Cortex of kidney (tissue), 1 donor: ENCODE data around the gene CTNNA1.

ENCODE experiments used
- DNase-seq: peaks from one replicate; lab custom pipeline; 2025; lab: John Stamatoyannopoulos, UW

CTNNA1 gene

DNA sequence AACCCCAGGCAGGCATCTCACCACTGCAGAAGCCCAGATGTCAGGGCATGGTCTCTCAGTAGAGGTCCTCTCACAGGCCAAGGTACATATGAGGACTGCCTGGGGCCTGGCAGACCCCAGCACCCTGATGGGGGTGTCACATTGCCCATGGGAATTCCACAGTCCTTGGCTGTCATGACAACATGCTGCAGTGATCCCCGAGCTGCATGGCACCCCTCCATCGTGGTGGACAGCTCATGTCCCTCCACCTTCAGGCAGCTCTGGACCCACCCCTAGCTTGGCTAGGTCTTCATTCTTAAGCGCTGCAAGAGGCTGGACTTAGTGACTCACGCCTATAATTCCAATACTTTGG is 196.0 kb downstream of the CTNNA1 start:
- DNase-seq, result no peak

DNA sequence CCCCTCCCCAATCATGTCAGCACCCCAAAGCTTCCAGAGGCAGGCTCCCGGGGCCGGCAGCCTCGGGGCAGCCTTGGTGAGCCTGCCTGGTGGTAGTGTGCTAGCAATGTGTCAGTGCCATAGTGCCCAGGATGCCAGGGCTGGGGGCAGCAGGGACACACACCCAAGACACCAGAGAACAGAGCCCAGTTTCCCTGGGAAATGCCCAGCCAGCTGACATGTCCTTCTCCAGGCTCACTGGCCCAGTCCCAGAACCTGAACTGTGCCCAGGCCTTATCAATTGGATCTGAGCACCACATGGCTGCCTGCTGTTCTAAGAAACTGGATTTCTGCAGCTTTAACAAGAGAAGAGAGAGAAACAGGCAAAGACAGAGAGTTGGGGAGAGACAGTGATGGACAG is 196.8 kb downstream of the CTNNA1 start:
- DNase-seq, result no peak

DNA sequence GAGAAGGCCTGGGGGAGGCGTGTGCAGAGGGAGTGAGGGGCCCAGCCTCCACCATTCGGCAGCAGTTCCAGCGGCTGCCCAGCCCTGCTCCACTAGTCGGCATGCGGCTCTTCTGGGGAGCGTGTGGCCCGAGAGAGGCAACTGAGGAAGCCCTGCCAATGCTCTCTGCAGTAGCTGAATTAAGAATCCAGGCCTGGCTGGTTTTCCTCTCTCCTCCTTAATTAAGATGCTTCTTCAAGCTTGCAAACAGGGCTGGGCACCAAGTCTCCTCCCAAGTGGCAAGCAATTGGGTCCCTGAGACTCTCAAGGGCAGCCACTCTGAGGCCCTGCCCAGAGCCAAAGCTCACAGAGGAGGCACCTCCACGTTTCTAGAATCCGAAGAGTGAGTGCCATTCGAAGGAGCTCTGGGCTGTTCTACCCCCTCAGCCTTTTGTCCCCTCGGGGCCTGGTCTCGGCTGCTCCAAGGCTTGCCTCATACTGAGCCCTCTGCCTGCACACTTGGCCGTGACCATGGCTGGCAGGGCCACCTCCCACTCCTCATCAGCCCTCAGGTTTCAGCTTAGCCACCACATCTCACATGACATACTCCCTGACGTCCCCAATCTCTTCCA is 197.3 kb downstream of the CTNNA1 start:
- no peak for DNase-seq

DNA sequence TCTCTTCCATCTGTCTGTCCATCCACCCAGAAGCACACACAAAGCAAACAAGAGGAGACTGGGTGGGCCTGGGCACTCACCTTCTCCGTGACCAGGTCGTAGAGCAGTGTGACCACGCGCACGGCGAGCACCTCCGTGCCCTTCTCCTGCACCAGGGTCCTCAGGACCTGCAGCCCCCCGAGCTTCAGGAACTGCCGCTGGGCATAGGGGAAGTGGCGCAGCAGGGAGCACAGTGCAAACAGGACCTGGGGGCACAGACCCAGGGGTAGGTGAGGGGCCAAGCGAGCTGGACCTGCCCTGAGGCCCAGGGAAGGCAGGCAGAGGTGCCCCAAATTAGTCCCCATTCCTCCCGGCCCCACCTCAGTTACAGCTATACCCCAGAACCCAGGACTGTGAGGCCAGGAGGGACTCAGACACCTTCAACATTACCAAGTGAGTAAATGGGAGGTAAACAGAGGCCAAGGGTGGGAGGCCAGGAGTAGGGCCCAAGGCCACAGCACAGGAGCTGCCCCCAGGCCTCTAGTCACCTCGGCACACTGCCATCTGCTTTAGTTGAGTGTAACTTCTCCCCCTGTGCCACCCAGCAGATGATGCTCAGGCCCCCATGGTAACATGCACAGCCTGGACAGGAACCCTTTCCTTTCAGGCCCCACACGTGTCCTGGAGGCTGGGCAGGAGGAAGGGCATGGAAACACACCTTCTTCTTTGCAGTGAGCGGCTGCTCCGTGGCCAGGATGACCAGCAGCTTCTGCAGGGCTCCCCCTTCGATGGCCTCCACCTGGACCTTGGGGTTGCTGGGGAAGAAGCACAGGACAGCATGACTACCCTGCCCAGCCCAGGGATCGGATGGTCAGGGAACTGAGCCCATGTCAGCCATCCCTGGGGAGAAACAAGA is 198.1 kb downstream of the CTNNA1 start:
- no peak for DNase-seq

DNA sequence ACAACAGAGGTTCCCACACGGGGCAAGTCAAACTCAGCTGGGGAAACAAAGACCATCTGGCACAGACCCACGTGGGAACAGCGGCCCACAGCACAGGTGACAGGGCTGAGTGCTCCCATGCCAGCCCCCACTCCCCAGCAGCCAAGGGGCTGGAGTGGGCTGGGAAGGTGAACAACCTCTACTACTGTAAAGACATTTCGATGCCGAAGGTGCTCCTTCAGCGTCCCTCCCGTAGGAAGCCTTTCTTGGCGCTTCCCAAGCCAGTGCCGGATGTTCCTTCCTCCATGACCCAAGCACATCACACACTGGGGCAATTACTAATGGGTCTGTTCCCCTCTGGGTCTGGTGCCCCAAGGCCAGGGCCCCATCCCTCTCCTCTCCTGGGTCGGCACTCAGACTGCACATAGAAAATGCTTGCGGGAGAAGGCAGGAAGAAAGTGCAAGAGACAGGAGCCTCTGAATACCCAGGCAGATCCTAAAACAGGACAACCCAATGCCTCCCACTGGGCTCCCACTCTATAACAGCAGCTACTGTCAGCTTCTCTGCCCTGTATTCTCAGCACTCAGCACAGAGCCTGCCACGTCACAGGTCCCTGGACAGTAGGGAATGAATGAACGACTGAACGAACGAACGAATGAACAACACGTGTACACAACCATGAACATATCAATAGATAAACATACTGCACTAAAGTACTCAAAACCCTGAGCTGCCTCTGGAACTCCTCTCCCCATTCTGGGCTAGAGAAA is 198.9 kb downstream of the CTNNA1 start:
- DNase-seq, result no peak

DNA sequence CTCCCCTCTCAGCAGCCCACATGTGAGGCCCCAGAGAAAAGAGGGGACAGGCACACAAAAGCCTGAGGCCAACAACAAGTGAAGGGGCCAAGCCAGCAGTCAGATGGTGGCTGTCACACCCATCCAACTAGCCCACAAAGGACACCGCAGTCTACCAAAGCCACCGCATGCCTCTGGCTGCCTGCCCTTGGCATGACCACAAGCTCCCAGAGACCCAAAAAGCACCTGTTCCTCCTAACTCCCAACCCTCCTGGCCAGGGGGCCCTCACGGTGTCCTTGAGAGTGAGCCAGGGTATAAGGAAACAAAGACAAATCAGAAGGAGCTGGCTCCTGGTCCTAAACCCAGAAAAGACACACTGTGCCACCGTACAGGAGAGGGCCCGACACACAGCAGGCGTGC is 199.7 kb downstream of the CTNNA1 start:
- no peak for DNase-seq

DNA sequence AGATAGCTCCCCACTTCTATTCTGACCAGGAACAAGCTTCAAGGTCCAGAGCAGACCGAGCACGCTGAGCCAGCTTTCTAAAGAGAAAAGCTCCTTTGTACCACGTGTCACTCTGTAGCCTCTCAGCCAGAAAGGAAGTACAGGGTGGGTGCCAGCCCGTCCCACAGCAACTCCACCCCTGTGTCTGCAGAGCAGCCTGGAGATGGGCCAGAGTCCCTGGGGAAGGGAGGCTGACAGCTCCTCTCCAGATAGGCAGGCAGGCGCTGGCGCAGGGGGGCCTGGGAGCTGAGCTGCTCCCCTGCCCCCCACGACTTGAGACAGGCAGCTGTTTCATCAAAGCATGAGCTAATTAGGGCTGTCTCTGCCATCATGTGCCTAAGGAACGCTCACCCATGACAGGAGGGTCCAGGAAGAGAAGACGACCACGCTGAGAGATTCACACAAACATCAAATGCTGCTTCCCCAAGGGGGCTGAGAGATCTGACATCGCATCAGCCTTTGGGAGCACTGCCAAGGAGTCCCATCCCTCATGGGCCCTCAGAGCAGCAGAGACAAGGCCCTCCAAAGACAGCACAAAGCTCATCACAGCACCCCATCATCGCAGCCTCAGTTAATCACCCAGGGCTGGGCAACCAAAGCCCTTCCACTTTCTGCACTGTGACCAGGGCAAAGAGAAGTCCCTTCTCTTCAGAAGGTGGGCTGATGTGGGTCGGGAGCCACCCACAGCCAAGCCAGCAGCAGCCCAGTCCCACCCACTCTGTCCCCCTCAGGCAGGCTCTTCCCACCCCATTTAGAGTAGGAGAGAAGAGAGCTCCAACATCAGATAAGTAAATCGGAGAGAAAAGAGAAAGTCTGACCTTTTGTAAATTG is 200.4 kb downstream of the CTNNA1 start:
- no peak for DNase-seq

DNA sequence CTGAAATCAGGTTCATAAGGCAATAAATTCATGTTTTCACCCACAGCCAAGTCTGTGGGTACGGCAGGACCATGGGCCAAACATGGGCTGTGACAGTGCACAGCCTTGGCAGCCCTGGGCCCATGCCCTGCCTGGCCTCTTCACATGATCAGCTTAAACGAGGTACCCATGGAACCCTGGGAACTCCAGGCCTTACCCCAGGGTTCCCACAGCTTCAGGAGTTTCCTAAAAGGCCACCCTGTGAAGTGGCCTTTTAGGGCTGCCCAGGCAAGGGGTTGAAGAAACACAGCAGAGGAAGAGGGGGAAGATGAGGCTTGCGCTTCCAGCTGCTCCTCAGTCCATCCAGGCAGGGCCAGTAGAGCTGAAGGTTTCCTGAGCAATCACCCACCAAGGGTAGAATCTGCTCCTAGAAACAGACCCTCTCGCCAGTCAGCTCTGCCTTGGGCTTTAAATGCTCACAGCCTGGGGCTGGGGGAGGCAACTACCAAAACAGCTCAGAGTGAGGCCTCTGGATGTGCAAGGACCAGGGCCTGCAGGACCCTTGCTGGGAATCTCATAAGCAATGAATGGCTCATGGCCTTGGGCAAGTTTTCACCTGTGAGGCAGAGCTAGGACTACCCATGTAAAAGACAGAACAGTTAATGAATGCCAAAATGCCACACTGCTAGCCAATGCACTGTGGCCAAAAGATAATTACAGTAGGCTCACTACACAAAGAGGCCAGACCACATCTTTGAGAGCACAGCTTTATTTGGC is 201.2 kb downstream of the CTNNA1 start:
- DNase-seq, result no peak

DNA sequence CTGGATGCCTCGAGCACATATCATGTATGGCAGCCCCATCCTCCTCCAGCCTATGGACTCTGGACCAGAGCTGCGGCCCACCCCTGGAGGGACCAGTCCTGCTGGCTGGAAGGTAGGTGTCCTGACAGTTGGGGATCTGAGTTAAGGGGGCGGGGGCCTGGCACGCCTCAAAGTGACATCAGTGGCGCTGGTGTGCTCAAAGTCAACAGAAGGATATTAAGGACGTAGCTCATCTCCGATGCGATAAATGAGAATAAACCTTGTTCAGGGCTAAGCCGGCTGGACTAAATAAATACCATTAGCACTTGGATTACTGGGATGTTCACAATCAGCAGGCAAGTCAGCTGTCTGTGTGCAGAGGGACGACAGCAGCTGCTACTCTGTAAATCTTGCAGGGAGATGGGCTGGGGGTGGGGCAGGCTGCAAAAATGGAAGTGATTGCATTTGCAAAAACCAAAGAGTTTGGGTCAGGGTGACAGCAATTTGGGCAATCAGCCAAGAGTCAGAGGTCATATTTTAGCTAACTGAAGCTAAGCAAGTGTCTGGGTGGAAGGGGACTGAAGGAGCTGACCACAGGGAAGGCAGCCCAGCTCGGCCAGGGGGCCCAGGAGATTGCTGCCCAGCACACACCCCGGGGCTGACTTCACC is 201.9 kb downstream of the CTNNA1 start:
- no peak for DNase-seq

DNA sequence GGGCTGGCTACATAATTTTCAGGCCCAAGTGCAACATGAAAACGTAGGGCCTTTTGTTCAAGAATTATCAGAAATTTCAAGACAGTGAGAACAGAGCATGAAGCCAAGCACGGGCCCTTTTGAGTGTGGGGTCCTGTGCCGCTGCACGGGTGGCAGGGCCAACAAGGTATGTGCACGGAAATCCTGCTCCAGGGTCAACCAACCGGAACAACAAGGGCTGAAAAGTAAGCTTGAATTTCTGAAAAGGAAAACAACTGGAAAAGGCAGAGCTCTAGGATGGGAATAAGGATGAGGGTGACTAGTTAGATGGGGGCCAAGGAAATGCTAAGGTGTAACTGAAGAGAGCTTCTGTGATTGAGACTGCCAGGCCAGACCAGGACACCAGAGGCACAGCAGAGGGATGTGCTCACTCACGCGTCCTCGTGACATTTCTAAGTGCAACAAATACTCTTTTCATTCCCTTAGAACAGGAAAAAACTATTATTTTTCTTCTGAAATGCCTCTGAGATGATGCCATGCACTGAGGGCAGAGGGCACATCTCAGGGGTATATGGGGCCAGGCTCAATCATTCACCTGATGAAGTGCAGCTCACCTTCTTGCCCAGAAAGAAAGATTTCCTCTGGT is 202.6 kb downstream of the CTNNA1 start:
- DNase-seq, result no peak

DNA sequence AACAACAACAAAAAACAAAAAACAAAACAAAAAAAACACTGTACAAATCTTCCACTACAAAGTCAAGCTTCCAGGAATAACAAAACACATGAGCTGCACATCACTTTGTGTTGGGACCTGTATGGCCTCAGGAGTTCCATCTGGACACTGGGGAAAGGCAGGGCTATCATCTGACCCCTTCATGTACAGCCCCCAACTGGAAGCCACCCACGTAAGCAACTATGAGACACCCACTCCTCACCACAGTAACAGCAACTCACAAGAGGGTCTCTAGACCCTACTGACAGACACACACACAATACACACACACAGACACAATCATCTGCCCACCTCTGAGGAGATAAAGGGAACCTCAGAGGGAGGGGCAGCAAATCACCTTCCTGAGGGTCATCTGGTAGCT is 203.6 kb downstream of the CTNNA1 start:
- DNase-seq, result no peak

DNA sequence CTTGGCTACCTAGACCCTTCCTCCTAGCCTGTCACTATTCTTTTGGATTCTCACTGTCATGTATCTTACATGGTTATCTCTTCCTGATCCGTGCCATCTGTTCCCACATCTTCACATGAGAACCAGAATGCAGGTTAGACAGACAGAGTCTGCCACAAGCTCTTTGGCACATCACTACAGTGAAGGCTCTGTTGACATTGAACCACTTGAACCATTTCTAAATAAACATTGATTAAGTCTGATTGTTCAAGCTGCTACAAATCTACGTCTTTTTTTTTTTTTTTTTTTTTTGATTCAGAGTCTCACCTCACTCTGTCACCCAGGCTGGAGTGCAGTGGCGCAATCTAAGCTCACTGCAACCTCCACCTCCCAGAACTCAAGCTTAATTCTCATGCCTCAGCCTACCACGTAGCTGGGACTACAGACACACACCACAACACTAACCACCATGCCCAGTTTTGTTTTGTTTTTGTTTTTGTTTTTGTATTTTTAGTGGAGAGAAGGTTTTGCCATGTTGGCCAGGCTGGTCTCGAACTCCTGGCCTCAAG is 207.0 kb downstream of the CTNNA1 start:
- no peak for DNase-seq

DNA sequence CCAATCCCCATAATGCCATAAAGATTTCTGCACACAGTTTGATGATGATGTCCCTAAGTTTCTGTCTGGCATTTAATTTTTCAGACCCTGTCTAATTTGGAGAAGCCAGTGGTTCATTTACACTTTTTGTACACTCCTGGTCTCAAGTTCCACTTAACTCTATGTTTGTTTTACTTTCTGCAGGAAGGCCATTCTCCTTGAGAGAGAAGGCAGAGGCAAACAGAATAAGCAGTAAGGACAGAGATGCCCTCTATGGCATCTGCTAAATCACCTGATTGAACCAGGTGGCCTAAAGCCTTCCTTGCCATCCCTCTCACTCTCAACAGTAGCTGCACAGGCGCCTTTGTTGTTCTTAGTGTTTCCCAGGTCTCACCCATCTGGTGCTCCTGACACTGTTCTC is 208.0 kb downstream of the CTNNA1 start:
- no peak for DNase-seq

DNA sequence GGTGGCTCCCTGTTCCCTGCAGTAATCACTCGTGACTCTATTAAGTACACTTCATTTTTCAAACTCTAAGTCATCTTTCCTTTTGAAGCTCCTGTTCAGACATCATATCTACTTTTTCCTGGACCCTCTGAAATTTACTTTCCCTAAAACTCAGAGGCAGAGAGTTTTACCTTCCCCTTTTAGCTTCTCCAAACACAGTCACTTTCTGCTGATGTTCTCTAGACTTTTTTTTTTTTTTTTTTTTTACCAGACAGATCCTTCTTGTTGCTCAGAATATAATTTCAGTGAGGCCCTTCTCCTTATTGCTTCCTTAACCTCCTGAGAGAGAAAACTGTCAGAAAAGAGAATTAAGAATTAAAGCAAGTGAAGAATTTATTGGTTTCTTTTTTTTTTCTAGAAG is 208.5 kb downstream of the CTNNA1 start:
- no peak for DNase-seq

DNA sequence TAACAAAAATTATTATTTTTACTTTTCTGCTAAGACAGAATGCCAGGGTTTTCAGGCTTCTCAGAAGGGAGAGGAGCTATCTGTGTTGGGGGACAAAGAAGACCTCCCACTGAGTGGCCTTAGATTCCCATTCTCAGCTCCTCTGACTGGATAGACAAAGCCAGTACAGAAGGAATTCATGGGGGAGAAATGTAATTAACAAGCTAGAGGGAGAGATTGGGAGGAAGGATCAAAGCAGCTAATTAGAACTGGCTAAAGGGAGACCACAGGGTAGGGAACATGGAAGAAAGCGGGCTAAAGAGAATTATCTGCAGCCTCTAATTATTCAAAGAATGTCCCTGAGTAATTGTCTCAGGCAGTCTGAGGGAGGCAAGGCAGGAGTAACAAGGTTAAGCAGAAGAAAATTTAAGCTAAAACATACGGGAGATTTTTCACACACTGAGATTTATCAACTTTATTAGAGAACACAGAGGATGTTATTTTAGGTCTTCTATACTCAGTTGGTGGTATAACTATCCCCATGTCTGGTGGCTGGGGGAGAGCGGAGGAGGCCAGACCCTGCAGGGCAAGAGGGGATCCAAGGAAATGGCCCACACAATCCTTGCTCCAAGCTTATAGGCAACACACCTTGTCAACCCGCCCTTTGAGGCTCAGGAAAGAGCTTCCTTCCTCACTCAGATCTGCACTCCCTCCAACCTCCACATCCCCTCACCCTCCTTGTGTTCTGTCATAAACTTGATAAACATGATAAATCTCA is 209.6 kb downstream of the CTNNA1 start:
- DNase-seq, result no peak

DNA sequence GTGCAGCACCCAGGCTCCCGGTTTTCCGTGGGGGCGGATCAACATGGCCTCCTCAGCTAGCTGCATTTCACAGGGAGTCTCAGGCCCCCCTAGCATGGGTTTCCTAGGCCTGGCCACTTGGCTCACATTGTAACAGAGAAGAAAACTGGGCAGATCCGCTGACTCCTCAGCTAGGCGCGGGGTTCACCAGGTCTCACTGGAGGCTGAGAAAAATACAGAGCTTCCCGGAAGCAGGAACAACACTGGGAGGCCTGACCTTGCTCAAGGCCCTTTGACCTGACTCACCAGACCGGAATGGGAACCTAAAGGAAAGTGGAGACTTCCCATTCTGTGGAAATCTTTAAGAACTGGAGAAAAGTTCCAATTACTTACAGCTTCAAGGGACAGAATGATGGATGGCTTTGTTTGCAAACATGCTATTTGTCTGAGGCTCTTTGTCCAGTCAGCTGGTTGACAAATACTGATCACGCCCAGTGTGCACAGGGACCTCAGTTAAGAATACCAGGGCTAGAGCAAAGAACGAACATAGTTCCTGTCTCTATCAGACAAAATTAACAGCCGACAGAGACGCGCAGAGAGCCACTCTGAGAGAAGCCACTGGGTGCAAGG is 210.6 kb downstream of the CTNNA1 start:
- no peak for DNase-seq

DNA sequence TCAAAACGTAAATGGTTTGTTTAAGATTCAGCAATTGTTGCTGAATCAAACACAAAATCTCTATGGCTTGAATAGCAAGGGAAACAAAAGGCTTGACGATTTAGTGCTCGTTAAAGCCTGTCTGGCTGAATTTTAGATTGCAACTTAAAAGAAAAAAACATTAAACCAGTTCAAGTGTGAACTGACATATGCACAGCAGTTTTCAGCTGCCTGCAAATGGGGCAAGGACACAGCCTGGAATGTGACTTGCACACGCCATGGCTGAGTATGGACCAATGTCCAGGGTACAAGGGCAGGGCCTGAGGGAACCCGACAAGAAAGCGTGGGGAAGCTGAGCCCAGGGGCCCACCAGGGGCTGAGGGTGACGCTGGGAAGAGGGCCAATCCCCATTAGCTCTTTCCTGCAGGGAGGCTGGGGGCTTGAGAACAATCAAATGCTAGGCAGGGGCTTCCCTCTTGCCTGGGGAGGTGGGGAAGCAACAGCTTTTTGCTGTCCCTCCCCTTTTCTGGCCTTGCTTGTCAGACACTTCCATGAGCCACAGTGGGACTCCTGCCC is 211.5 kb downstream of the CTNNA1 start:
- DNase-seq, result no peak

DNA sequence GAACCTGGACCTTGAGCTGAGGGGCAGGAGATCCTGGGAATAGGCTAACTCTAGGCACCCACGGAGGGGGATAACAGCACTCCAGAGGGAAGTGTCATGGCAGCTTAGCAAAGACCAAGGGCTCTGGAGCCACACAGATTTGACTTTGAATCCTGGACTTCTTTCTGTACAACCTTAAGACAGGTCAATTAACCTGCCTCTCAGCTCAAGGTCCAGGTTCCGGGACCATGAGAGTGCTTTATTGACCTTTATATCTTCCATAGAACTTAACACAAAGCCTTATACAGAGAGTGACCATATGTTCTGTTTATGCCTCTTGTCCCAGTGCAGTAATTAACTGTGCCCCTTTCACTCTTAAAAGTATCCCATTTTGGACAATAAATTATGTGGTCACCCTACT is 212.4 kb downstream of the CTNNA1 start:
- no peak for DNase-seq
